GM12878 (cell line): ENCODE data around the gene PRKAA1. TPM values are rescaled to one million over a fixed set of nuclear protein-coding genes. Genes with fewer than 3 reads are reported as not detected.
A peak's percentile ranks its signal among the peaks of the same experiment; 100 is the strongest.

Experiments
- ATAC-seq: fragments of 200-7000 bp; cut with Tn5 transposase; 3 replicates; pipeline ENCODE4 v1.9.1; 2020; ENCODE audit warnings: mild to moderate bottlenecking, moderate library complexity
- BruUV-seq: library from RNA; stranded (reverse); fragments of 400-500 nt; replicated peaks from 2 replicates; lab custom pipeline; 2021; lab: Mats Ljungman, UMichigan
- CTCF ChIA-PET: fragments of 300-600 bp; sonication (Branson Sonifier 250); formaldehyde crosslinking; extraction: SDS; loops from one replicate; lab custom pipeline; 2021; ENCODE audit warnings: inconsistent platforms; lab: Yijun Ruan, JAX
- POLR2A ChIA-PET: fragments of 350-600 bp; formaldehyde crosslinking; extraction: SDS; loops from one replicate; lab custom pipeline; 2021; ENCODE audit warnings: inconsistent platforms; lab: Charles Lee
- RAD21 ChIA-PET: fragments of 300-600 bp; sonication (Branson Sonifier 250); formaldehyde crosslinking; loops from one replicate; lab custom pipeline; 2023; ENCODE audit warnings: antibody characterized with exemption; ENCODE audit not compliant: unreplicated experiment; lab: Charles Lee
- SMC1A ChIA-PET: fragments of 300-600 bp; sonication (Branson Sonifier 250); formaldehyde crosslinking; loops from one replicate; lab custom pipeline; 2023; ENCODE audit not compliant: unreplicated experiment, uncharacterized antibody; lab: Charles Lee
- DNase-seq: peaks from one replicate; pipeline ENCODE4 v3.0.0-alpha.2; 2011; ENCODE audit warnings: low read depth, low spot score
- FAIRE-seq: peaks from 3 replicates; lab custom pipeline; 2011; peaks lifted over from hg19 to GRCh38; lab: Jason Lieb, UNC
- H2AFZ ChIP-seq: 2 replicates; pipeline ENCODE4 v1.6.0; 2011; ENCODE audit warnings: low read depth, low read length, control low read depth; ENCODE audit not compliant: control insufficient read depth
- H3K27ac ChIP-seq: 2 replicates; pipeline ENCODE4 v1.5.1; 2011; ENCODE audit warnings: control low read depth; ENCODE audit not compliant: control insufficient read depth, insufficient read depth
- H3K27me3 ChIP-seq, 2 experiments: replicated peaks in 1 of 2; 2 replicates each; pipeline versions ENCODE4 v1.6.0 to v1.6.1; 2011; ENCODE audit warnings: low read length in 1 of 2; ENCODE audit not compliant: control insufficient read depth in 2 of 2, insufficient read depth in 2 of 2
- H3K36me3 ChIP-seq, 2 experiments: 2 replicates each; pipeline ENCODE4 v1.5.1; 2011; ENCODE audit warnings: low read length in 1 of 2; ENCODE audit not compliant: control insufficient read depth in 2 of 2, insufficient read depth in 2 of 2
- H3K4me1 ChIP-seq: 2 replicates; pipeline ENCODE4 v1.6.1; 2011; ENCODE audit warnings: mild to moderate bottlenecking, low read length, moderate library complexity, mixed read lengths; ENCODE audit not compliant: control insufficient read depth, insufficient read depth
- H3K4me2 ChIP-seq: 2 replicates; pipeline ENCODE4 v1.6.0; 2011; ENCODE audit warnings: control low read depth; ENCODE audit not compliant: control insufficient read depth, insufficient read depth
- H3K4me3 ChIP-seq: fragments of 200-600 bp; sonication (generic); 2 replicates; pipeline ENCODE4 v1.5.1; 2016
- H3K79me2 ChIP-seq: 2 replicates; pipeline ENCODE4 v1.6.0; 2011; ENCODE audit warnings: low read length; ENCODE audit not compliant: control insufficient read depth, insufficient read depth
- H3K9ac ChIP-seq: 2 replicates; pipeline ENCODE4 v1.8.0; 2011; ENCODE audit warnings: low read length, control low read depth, mixed read lengths; ENCODE audit not compliant: control insufficient read depth, insufficient read depth
- H3K9me3 ChIP-seq: replicated peaks from 3 replicates; pipeline ENCODE4 v1.5.1; 2011; ENCODE audit warnings: mild to moderate bottlenecking, low read length; ENCODE audit not compliant: control insufficient read depth, insufficient read depth
- H4K20me1 ChIP-seq: 2 replicates; pipeline ENCODE4 v1.6.0; 2011; ENCODE audit not compliant: control insufficient read depth, insufficient read depth
- CUX1 ChIP-seq: IDR thresholded peaks from 2 replicates; pipeline ENCODE4 v1.6.1; 2012; ENCODE audit warnings: improper control_type of control experiment, low read depth, low read length; ENCODE audit not compliant: insufficient replicate concordance
- E2F4 ChIP-seq: IDR thresholded peaks from 2 replicates; pipeline ENCODE4 v1.6.1; 2012; ENCODE audit warnings: low read depth, low read length, improper control_type of control experiment
- ELK1 ChIP-seq: IDR thresholded peaks from 2 replicates; pipeline ENCODE4 v1.6.1; 2012; ENCODE audit warnings: low read depth, low read length, improper control_type of control experiment
- HCFC1 ChIP-seq: fragments of 150-350 bp; IDR thresholded peaks from 2 replicates; pipeline ENCODE4 v1.6.1; 2014; ENCODE audit warnings: low read length
- NR2C1 ChIP-seq: fragments of 450-650 bp; IDR thresholded peaks from 2 replicates; pipeline ENCODE4 v1.6.1; 2017; ENCODE audit warnings: antibody characterized with exemption, mild to moderate bottlenecking, moderate library complexity
- PAX8 ChIP-seq: fragments of 450-650 bp; IDR thresholded peaks from 2 replicates; pipeline ENCODE4 v1.6.1; 2017; ENCODE audit warnings: mild to moderate bottlenecking, moderate library complexity
- POLR2AphosphoS2 ChIP-seq: IDR thresholded peaks from 2 replicates; pipeline ENCODE4 v1.6.1; 2011; ENCODE audit warnings: low read depth, mild to moderate bottlenecking, low read length, improper control_type of control experiment, moderate library complexity
- RCOR1 ChIP-seq: conservative IDR thresholded peaks from 2 replicates; pipeline ENCODE4 v1.6.1; 2012; ENCODE audit warnings: low read depth, low read length, improper control_type of control experiment
- RELB ChIP-seq: fragments of 450-650 bp; IDR thresholded peaks from 2 replicates; pipeline ENCODE4 v1.6.1; 2017; ENCODE audit warnings: low read depth, mild to moderate bottlenecking, moderate library complexity
- RUNX3 ChIP-seq: IDR thresholded peaks from 2 replicates; pipeline ENCODE4 v1.6.1; 2012; ENCODE audit warnings: low read length, inconsistent platforms
- SIX5 ChIP-seq: IDR thresholded peaks from 2 replicates; pipeline ENCODE4 v1.6.1; 2011; ENCODE audit warnings: mild to moderate bottlenecking, low read depth, low read length, moderate library complexity; ENCODE audit not compliant: severe bottlenecking
- SMARCA5 ChIP-seq: fragments of 450-650 bp; IDR thresholded peaks from 2 replicates; pipeline ENCODE4 v1.6.1; 2017; ENCODE audit warnings: mild to moderate bottlenecking
- SREBF1 ChIP-seq: IDR thresholded peaks from 2 replicates; pipeline ENCODE4 v1.6.1; 2012; ENCODE audit warnings: mild to moderate bottlenecking, low read length
- WGBS: methylation state at CpG from one replicate; pipeline ENCODE4 v1.1.6; 2016; ENCODE audit warnings: low lambda C conversion rate; ENCODE audit not compliant: insufficient replicate concordance, insufficient coverage; ENCODE audit errors: missing lambda C conversion rate; 5-methylcytosine and 5-hydroxymethylcytosine counted together
- in situ Hi-C: fragments of 300-500 bp; cut with MboI; formaldehyde crosslinking; loops from 9 replicates; pipeline ENCODE4 v1.14.3; 2018; ENCODE audit warnings: mixed read lengths
- intact Hi-C: fragments of 100-400 bp; cut with micrococcal nuclease; formaldehyde crosslinking; loops from one replicate; pipeline ENCODE4 v1.14.2; 2022; ENCODE audit not compliant: unreplicated experiment
- polyA plus RNA-seq, 11 experiments: library from polyadenylated mRNA; depleted of rRNA in 4 of 11; unstranded in 6 of 11; stranded (reverse) in 5 of 11; fragments of >200 nt; fragmentation: Nextera tagmentation in 4 of 11; fragmentation: Illumina TruSeq in 1 of 11; extraction: Ambion mirVana in 4 of 11; extraction: Trizol in 1 of 11; gene quantifications; 1 replicate in 1 of 11; 2 replicates in 10 of 11; pipeline versions ENCODE4 v1.2.1 to v1.2.3, GENCODE V29; 2011 to 2016; ENCODE audit warnings: inconsistent platforms in 2 of 11, missing spikeins in 2 of 11, low read depth in 1 of 11
- total RNA-seq, 4 experiments: library from RNA; depleted of rRNA in 3 of 4; stranded (reverse); fragments of >200 nt in 3 of 4; fragmentation: Illumina TruSeq in 1 of 4; extraction: Trizol in 1 of 4; gene quantifications; 2 replicates each; pipeline versions ENCODE4 v1.2.1 to v1.2.3, GENCODE V29; 2013 to 2021

The PRKAA1 gene
- total and polyA plus RNA-seq, 10 of the 15 experiments (the other 5 are each of a cell fraction or from before 2014, with no cell fraction given): 13.6 to 55.5 (median 29.6) TPM

GRCh38 chr5:40755407-40756365 lies 42.5 kb downstream of the PRKAA1 start, which contains the start of gene TTC33:
TSS of gene TTC33 (minus strand) at chr5:40755961. CDS start at chr5:40747018, 8,943 bp downstream.
- peak; percentile 95 for ATAC-seq
- Histone ChIP-seq H3K9me3 (no peaks in the 10 kb centered on the region; the same call in 2 of the 3 replicates), H4K20me1 (no peaks in the 10 kb centered on the region), H3K9ac (peak within 1 kb of the TSS; percentile 80), H3K27me3 (no peaks in the 10 kb centered on the region), H2AFZ (peak within 1 kb of the TSS; percentile 96), H3K36me3 (0 out of 4 replicates have a peak, but pooled peaks cover 0 to 2% of the 10 kb centered on the region in 2 experiments), H3K4me2 (peak within 1 kb of the TSS; percentile 87), H3K27ac (peak within 1 kb of the TSS; percentile 74), H3K4me3 (peak within 1 kb of the TSS; percentile 88), H3K79me2 (peaks cover 21% of the 10 kb centered on the region), H3K4me1 (peaks cover 7% of the 10 kb centered on the region; the same call in 1 of the 2 replicates)
- ChIA-PET CTCF (interaction anchor here (1.0 to 1.8 kb wide), 3 partner anchors 9 to 80 kb away, joined by 4 to 7 read pairs (median 4); partner anchors contain the start of gene RPL37), SMC1A (no interaction called here), POLR2A (interaction anchor here (0.8 kb wide), 1 partner anchor 74 kb away, joined by 3 read pairs; no protein-coding TSS in a partner anchor), RAD21 (no interaction called here)
- in situ Hi-C loops: loop anchor here (5.0 kb wide), 1 partner anchor 82 kb away; the partner anchor contains the start of gene RPL37
- peak; percentile 61 for DNase-seq
- peak; percentile 66 for FAIRE-seq
- BruUV-seq: TSS peak; percentile 84
- 11% methylated on average over 70 of the region's 80 CpGs for WGBS
- intact Hi-C loops: loop anchor here (1.0 to 2.0 kb wide), 3 partner anchors 43 to 123 kb away; partner anchors contain the start of gene PRKAA1
- TF ChIP-seq PAX8 (no peak), CUX1 (no peak), POLR2AphosphoS2 (no peak), HCFC1 (peak; percentile 98), SREBF1 (peak; percentile 74), RCOR1 (0 out of 2 replicates have a peak, but pooled peaks have one; percentile 57), SMARCA5 (no peak), E2F4 (peak; percentile 88), ELK1 (no peak), RUNX3 (peak; percentile 98), SIX5 (peak; percentile 99), RELB (no peak), NR2C1 (peak; percentile 84)
